ENCODE data around the gene IRF1.

DNA sequence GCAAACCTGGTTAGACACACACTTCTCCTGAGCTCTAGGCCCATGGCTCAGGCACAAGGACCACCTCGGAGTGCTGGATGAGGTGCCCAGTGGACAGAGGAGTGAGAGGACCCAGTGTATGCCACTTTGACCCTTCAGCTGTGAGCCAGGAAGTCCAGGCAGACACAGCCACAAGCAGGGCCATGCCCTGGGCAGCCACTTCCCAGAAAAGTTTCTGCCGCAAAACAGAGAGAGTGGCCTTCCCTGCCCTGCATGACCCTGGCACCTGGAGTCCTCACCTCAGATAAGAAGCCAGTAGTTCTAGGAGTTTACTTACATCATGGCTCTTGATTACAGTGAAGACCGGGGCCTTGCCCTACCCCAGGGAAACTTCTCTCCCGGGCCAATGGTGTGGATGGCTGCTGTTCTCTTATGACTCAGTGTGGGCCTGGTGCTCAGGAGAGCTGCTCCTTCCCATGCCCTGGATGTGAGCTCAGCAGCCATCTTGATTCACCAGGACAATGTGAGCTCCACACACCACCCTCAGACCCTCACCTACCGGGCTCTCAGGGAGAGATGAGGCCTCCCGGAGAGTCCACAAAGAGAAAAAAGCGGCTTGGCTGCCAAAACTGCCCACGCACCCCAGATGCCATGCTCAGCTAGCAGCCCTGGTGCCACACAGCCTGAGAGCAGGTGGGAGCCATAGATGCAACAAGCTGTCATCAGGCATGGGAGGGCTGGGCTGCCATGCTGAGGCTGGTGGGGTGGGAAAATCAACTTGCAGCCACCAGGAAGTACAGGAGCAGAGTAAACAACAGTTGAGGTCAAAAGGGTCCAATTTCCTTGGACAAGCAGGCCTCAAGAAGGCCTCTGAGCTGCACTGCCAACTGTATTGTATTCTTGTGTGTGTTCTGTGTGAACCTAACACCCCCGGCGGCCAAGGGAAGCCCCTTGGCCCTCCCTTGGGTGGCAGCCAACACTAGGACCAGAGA, 11.7 kb upstream of the IRF1 start:
- no peak for TF ChIP-seq POLR2AphosphoS5 (IDR thresholded peaks at IDR 0.05)
- TF ChIP-seq, protein P1, sequence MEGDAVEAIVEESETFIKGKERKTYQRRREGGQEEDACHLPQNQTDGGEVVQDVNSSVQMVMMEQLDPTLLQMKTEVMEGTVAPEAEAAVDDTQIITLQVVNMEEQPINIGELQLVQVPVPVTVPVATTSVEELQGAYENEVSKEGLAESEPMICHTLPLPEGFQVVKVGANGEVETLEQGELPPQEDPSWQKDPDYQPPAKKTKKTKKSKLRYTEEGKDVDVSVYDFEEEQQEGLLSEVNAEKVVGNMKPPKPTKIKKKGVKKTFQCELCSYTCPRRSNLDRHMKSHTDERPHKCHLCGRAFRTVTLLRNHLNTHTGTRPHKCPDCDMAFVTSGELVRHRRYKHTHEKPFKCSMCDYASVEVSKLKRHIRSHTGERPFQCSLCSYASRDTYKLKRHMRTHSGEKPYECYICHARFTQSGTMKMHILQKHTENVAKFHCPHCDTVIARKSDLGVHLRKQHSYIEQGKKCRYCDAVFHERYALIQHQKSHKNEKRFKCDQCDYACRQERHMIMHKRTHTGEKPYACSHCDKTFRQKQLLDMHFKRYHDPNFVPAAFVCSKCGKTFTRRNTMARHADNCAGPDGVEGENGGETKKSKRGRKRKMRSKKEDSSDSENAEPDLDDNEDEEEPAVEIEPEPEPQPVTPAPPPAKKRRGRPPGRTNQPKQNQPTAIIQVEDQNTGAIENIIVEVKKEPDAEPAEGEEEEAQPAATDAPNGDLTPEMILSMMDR (IDR thresholded peaks at IDR 0.05), result no peak
